H1 (cell line): ENCODE measurements around the gene PPP1R12C. TPM values are rescaled to one million over a fixed set of nuclear protein-coding genes. Genes with fewer than 3 reads are reported as not detected.

Experiments used
- EZH2 ChIP-seq: fragments of 200-600 bp; sonication (generic); IDR thresholded peaks from 2 replicates; pipeline ENCODE4 v1.7.1; 2012; ENCODE audit warnings: low read depth, mild to moderate bottlenecking, moderate library complexity, low read length, inconsistent platforms; ENCODE audit not compliant: severe bottlenecking
- TAF7 ChIP-seq: optimal IDR thresholded peaks from 2 replicates; pipeline ENCODE3; 2011; ENCODE audit warnings: low read depth, mild to moderate bottlenecking, inconsistent platforms, low read length, moderate library complexity, borderline replicate concordance
- TBP ChIP-seq: IDR thresholded peaks from 2 replicates; pipeline ENCODE4 v1.6.1; 2011; ENCODE audit warnings: low read depth, low read length, improper control_type of control experiment
- ZNF274 ChIP-seq: IDR thresholded peaks from 2 replicates; pipeline ENCODE4 v1.7.0; 2012; ENCODE audit warnings: low read length, borderline replicate concordance; ENCODE audit errors: extremely low read depth
- polyA plus RNA-seq, 7 experiments: library from polyadenylated mRNA; depleted of rRNA in 3 of 7; stranded (reverse) in 5 of 7; unstranded in 2 of 7; fragments of >200 nt in 5 of 7; fragments of 200-250 nt in 2 of 7; gene quantifications; 1 replicate in 5 of 7; 2 replicates in 1 of 7; 4 replicates in 1 of 7; pipeline versions ENCODE4 v1.2.1 to v1.2.3, GENCODE V29; 2011 to 2013; ENCODE audit warnings: missing spikeins in 2 of 7, mixed read lengths in 2 of 7
- total RNA-seq: library from RNA; stranded (reverse); fragmentation: NEBNext Ultra II Directional; extraction: Animal tissue kit (Norgen Biotek cat#: 25700); gene quantifications from 2 replicates; pipeline ENCODE4 v1.2.1, GENCODE V29; 2021

Gene PPP1R12C
- total and polyA plus RNA-seq, 2 of the 8 experiments (the other 6 are each of a cell fraction or from before 2014, with no cell fraction given), result 31.7 to 71.5 TPM

GRCh38 chr19:55103190-55103589 is 14.2 kb downstream of the PPP1R12C start (continued):
- no peak for TF ChIP-seq TAF7
- TF ChIP-seq EZH2, result no peak
- no peak for TF ChIP-seq TBP
- TF ChIP-seq ZNF274, result no peak
- TF ChIP-seq, all 59 proteins: peak for 0
